HL-60 (cell line): Measurements from ENCODE around the gene SS18.

ENCODE experiments used
- CTCF ChIP-seq: IDR thresholded peaks from one replicate; pipeline ENCODE4 v1.5.1; 2011; ENCODE audit warnings: low read length, control low read depth, inconsistent platforms; ENCODE audit not compliant: insufficient read depth
- GABPA ChIP-seq: IDR thresholded peaks from 2 replicates; pipeline ENCODE4 v1.6.1; 2012; ENCODE audit warnings: low read depth
- POLR2AphosphoS5 ChIP-seq: IDR thresholded peaks from 2 replicates; pipeline ENCODE4 v1.6.1; 2012; ENCODE audit warnings: low read depth
- REST ChIP-seq: IDR thresholded peaks from 2 replicates; pipeline ENCODE4 v1.6.1; 2012; ENCODE audit warnings: low read depth; ENCODE audit not compliant: insufficient replicate concordance

- TF ChIP-seq CTCF (no peak), POLR2AphosphoS5 (no peak), REST (no peak), GABPA (no peak)
Measured at GRCh38 chr18:25974630-25975077, 115.8 kb downstream of the SS18 start.
